Measurements from ENCODE around the gene TRO.

TRO gene

DNA sequence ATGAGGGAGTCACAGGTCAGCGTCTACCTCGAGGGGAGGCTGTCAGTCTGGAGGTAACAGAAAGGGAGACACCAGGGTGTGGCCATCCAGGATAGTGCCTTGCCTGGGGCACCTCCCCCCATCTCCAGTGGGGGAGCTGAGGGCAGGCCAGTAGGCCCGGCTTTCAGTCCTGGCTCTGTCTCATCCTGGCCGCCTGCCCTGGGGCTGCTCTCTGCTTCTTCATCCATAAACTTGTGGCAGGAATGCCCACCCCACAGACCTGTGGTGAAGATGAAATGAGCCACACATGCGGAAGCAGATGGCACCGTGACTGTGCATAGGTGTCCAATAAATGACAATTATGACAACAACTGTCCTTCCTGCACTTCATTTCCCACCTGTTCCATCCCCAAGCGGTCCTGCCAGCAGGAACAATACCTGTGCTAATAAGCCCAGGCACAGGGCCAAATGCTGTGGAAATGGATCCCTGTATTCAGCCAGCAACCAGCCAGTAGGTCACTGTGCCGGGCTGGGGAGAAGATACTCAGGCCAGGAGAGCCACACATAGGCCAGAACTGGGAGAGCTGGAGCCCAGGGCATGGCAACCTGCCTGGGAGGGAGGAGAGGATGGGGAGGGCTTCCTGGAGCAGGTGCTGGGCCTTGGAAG lies 30.2 kb downstream of the TRO start:
- TF ChIP-seq, protein P1, sequence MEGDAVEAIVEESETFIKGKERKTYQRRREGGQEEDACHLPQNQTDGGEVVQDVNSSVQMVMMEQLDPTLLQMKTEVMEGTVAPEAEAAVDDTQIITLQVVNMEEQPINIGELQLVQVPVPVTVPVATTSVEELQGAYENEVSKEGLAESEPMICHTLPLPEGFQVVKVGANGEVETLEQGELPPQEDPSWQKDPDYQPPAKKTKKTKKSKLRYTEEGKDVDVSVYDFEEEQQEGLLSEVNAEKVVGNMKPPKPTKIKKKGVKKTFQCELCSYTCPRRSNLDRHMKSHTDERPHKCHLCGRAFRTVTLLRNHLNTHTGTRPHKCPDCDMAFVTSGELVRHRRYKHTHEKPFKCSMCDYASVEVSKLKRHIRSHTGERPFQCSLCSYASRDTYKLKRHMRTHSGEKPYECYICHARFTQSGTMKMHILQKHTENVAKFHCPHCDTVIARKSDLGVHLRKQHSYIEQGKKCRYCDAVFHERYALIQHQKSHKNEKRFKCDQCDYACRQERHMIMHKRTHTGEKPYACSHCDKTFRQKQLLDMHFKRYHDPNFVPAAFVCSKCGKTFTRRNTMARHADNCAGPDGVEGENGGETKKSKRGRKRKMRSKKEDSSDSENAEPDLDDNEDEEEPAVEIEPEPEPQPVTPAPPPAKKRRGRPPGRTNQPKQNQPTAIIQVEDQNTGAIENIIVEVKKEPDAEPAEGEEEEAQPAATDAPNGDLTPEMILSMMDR (conservative IDR thresholded peaks at IDR 0.05; ENCODE audit: control insufficient read depth, insufficient read depth, low read depth, low read length), result no peak
- H3K4me3 ChIP-seq (ENCODE audit: control insufficient read depth, low read depth, low read length), result no peak overlapping the region
- DNase-seq (ENCODE audit: low read depth), result no peak

DNA sequence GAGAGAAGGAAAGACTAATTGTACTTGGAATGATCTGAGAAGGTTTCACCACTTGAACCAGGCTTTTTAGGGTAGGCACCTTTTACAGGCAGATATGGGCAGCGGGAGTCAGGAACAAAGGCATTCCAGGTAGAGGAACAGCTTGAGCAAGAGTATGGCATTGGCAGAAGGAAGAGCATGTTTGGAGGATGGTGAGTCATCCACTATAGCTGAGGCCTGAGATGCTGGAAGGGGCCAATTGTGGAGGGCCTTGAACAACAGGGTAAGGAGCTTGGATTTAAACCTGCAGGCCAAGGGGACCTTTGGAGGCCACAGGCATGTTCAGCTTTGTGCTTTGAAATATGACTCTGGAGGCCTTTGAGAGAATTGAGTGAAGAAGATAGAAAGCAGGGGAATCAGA lies 41.1 kb downstream of the TRO start:
- H3K4me3 ChIP-seq (ENCODE audit: control insufficient read depth, low read depth, low read length), result no peak overlapping the region
- no peak for DNase-seq (ENCODE audit: low read depth)
- TF ChIP-seq, protein P1 (conservative IDR thresholded peaks at IDR 0.05; ENCODE audit: control insufficient read depth, insufficient read depth, low read depth, low read length), result no peak

DNA sequence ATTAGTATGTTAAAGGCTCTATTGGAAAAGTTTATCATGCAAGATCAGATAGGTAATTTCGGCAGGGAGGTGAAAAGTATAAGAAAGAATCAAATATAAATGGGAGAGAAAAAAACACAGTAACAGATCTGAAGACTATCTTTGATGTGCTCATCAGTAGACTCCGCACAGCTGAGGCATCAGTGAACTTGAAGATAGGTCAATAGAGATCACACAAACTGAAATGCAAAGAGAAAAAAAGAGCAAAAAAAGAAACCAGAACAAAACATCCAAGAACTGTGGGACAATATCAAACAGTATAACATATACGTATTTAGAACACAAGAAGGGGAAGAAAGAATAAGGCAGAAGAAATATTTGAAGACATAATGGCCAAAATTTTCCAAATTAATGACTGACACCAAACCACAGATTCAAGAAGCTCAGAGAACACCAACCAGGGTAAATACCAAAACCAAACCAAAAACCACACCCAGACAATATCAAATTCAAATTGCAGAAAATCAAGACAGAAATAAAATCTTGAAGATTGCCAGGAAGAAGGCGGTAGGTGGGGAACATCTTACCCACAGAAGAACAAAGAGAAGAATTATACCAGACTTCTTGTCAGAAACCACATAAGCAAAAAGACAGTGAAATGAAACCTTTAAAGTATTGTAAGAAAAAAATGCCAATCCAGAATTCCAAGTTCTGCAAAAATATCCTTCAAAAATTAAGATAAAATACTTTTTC lies 44.3 kb downstream of the TRO start:
- TF ChIP-seq, protein P1 (conservative IDR thresholded peaks at IDR 0.05; ENCODE audit: control insufficient read depth, insufficient read depth, low read depth, low read length), result no peak

DNA sequence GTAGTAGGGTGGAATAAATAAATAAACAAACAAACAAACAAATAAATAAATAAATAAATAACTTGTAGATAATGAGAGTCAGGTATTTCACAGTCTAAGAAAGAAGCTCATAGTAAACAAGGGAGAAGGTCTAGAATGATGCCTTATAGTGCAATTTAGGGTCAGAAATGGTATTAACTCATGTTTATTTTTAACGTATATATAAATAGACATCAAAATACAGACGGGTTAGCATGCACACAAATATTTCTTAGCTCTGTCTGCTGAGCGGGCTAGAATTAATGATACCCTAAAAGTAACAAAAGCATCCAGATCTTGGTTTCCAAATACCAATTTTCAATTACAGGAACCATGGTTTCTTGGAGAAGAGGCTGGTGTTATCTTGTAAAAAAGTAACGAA lies 56.8 kb downstream of the TRO start:
- no peak for DNase-seq (ENCODE audit: low read depth)
- TF ChIP-seq, protein P1 (conservative IDR thresholded peaks at IDR 0.05; ENCODE audit: control insufficient read depth, insufficient read depth, low read depth, low read length), result no peak
- no peak overlapping the region for H3K4me3 ChIP-seq (ENCODE audit: control insufficient read depth, low read depth, low read length)

More for the DNA sequence above, 44.3 kb downstream of the TRO start:
- H3K4me3 ChIP-seq (ENCODE audit: control insufficient read depth, low read depth, low read length), result no peak overlapping the region
- no peak for DNase-seq (ENCODE audit: low read depth)

DNA sequence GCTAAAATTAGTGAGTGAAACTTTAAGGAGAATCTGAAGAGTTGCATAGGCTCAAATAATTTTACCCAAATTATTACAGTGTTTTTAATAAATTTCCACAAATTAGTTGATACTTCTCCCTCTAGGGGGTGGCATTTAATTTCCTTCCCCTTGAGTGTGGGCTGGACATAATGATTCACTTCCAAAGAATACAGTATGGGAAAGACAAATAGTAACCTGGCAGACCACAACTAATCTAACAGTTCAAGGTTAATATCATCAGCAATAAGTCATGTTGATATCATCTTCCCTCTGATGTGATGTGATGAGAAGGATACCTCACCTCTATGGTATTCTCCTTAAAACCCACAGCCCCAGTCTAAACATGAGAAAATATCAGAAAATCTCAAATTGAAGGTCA lies 57.8 kb downstream of the TRO start:
- peak; percentile 8 for DNase-seq (ENCODE audit: low read depth)
- no peak overlapping the region for H3K4me3 ChIP-seq (ENCODE audit: control insufficient read depth, low read depth, low read length)
- TF ChIP-seq, protein P1 (conservative IDR thresholded peaks at IDR 0.05; ENCODE audit: control insufficient read depth, insufficient read depth, low read depth, low read length), result no peak

DNA sequence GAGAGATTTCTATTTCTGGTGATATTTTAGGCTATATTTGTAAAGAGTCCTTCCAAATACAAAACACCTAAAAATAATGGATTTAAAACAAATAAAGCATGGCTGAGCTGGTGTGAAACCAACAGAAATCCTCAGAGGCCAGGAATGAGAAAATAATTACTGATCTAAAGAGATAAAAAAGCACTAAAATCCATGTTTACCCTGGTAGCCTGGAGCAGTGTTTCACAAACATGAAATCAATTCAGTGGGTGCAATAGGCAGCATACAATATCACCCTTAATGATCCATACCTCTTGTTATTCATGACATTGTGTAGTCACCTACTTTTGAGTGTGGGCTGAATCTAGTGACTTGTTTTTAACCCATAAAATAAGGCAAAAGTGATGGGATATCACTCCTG lies 58.8 kb downstream of the TRO start:
- TF ChIP-seq, protein P1 (conservative IDR thresholded peaks at IDR 0.05; ENCODE audit: control insufficient read depth, insufficient read depth, low read depth, low read length), result no peak
- DNase-seq (ENCODE audit: low read depth), result no peak
- no peak overlapping the region for H3K4me3 ChIP-seq (ENCODE audit: control insufficient read depth, low read depth, low read length)

All from fibroblast of mammary gland (primary cell).